K562 (cell line): Measurements from ENCODE around the gene C6orf62. TPM values are rescaled to one million over a fixed set of nuclear protein-coding genes. Genes with fewer than 3 reads are reported as not detected.

Experiments used
- ARID1B ChIP-seq: fragments of 450-650 bp; IDR thresholded peaks from 2 replicates; pipeline ENCODE4 v1.6.1; 2016; ENCODE audit warnings: antibody characterized with exemption, mild to moderate bottlenecking, inconsistent platforms
- BRF1 ChIP-seq: IDR thresholded peaks from 3 replicates; pipeline ENCODE4 v1.6.1; 2011; ENCODE audit warnings: borderline replicate concordance, mild to moderate bottlenecking; ENCODE audit not compliant: insufficient read length; ENCODE audit errors: extremely low read depth
- CBX5 ChIP-seq: IDR thresholded peaks from 2 replicates; pipeline ENCODE4 v1.6.1; 2014; ENCODE audit warnings: low read depth, borderline replicate concordance
- CEBPB ChIP-seq: fragments of 450-650 bp; IDR thresholded peaks from 2 replicates; pipeline ENCODE4 v1.6.1; 2016; ENCODE audit warnings: missing genetic modification characterization, missing compliant biosample characterization
- HEY1 ChIP-seq: fragments of 250-450 bp; sonication (Bioruptor Pico); IDR thresholded peaks from 2 replicates; pipeline ENCODE4 v1.5.0; 2020; ENCODE audit warnings: mild to moderate bottlenecking, moderate library complexity, borderline replicate concordance
- KLF6 ChIP-seq: fragments of 250-450 bp; sonication (Bioruptor Pico); IDR thresholded peaks from 2 replicates; pipeline ENCODE4 v1.4.0; 2020; ENCODE audit warnings: mild to moderate bottlenecking, moderate library complexity, borderline replicate concordance
- MAFF ChIP-seq: IDR thresholded peaks from 2 replicates; pipeline ENCODE4 v1.6.1; 2012; ENCODE audit warnings: low read length, improper control_type of control experiment
- NBN ChIP-seq: fragments of 450-650 bp; IDR thresholded peaks from 2 replicates; pipeline ENCODE4 v1.6.1; 2016; ENCODE audit warnings: low read depth, mild to moderate bottlenecking
- POLR2A ChIP-seq: fragments of 450-650 bp; conservative IDR thresholded peaks from 2 replicates; pipeline ENCODE4 v1.6.1; 2016
- RHOXF2B ChIP-seq: fragments of 250-450 bp; sonication (Bioruptor Pico); conservative IDR thresholded peaks from 2 replicates; pipeline ENCODE4 v1.5.1; 2021
- SIX5 ChIP-seq, 2 experiments: IDR thresholded peaks; 2 replicates each; pipeline ENCODE4 v1.6.1; 2011; ENCODE audit warnings: low read length in 2 of 2, borderline replicate concordance in 1 of 2, low read depth in 1 of 2, mild to moderate bottlenecking in 1 of 2, moderate library complexity in 1 of 2; ENCODE audit not compliant: insufficient read depth in 1 of 2
- SMARCA4 ChIP-seq: fragments of 450-650 bp; IDR thresholded peaks from 2 replicates; pipeline ENCODE4 v1.6.1; 2016
- STAT5B ChIP-seq: fragments of 250-450 bp; sonication (Bioruptor Pico); IDR thresholded peaks from 2 replicates; pipeline ENCODE4 v1.8.0; 2021; ENCODE audit warnings: mild to moderate bottlenecking, inconsistent platforms
- TCFL5 ChIP-seq: fragments of 250-450 bp; sonication (Bioruptor Pico); conservative IDR thresholded peaks from 2 replicates; pipeline ENCODE4 v1.6.1; 2021; ENCODE audit warnings: mild to moderate bottlenecking, moderate library complexity, matching md5 sums
- TRIM24 ChIP-seq, 2 experiments: fragments of 450-650 bp; IDR thresholded peaks; 2 replicates each; pipeline ENCODE4 v1.6.1; 2016
- ZKSCAN8 ChIP-seq: fragments of 200-800 bp; sonication (Bioruptor generic); IDR thresholded peaks from 2 replicates; pipeline ENCODE4 v1.6.1; 2016; ENCODE audit warnings: missing genetic modification characterization, missing compliant biosample characterization
- ZNF76 ChIP-seq: fragments of 250-450 bp; sonication (Bioruptor Pico); IDR thresholded peaks from 2 replicates; pipeline ENCODE4 v1.4.0; 2020; ENCODE audit warnings: mild to moderate bottlenecking, moderate library complexity, borderline replicate concordance
- polyA plus RNA-seq, 8 experiments: library from polyadenylated mRNA; depleted of rRNA in 4 of 8; stranded (reverse) in 5 of 8; unstranded in 3 of 8; fragments of >200 nt; fragmentation: Nextera tagmentation in 2 of 8; fragmentation: Illumina TruSeq in 1 of 8; extraction: Ambion mirVana in 2 of 8; extraction: Trizol in 1 of 8; gene quantifications; 2 replicates each; pipeline versions ENCODE4 v1.2.1 to v1.2.3, GENCODE V29; 2011 to 2014; ENCODE audit warnings: inconsistent platforms in 1 of 8, missing spikeins in 1 of 8
- total RNA-seq, 7 experiments: library from RNA; depleted of rRNA in 6 of 7; stranded (reverse); fragments of >200 nt in 6 of 7; fragmentation: Illumina TruSeq in 2 of 7; extraction: Trizol in 2 of 7; gene quantifications; 2 replicates each; pipeline versions ENCODE4 v1.2.1 to v1.2.3, GENCODE V29; 2011 to 2021; ENCODE audit warnings: low replicate concordance in 1 of 7
- TF ChIP-seq, protein P1 (sequence below), 2 experiments: fragments of 450-650 bp in 1 of 2; sonication (generic) in 1 of 2; formaldehyde crosslinking in 1 of 2; IDR thresholded peaks; 2 replicates each; pipeline versions ENCODE4 v1.7.1 to v1.9.0; 2016 to 2022; ENCODE audit warnings: inconsistent platforms in 1 of 2, mild to moderate bottlenecking in 1 of 2, missing genetic modification reagents in 1 of 2
- TF ChIP-seq, protein P2 (sequence below): sonication (generic); formaldehyde crosslinking; IDR thresholded peaks from 2 replicates; pipeline ENCODE4 v1.8.0; 2023; ENCODE audit warnings: mild to moderate bottlenecking, missing genetic modification reagents

The C6orf62 gene
- total and polyA plus RNA-seq, 9 of the 15 experiments (the other 6 are each of a cell fraction or from before 2014, with no cell fraction given): 48.5 to 579 (median 111) TPM

- TF ChIP-seq, protein P1, sequence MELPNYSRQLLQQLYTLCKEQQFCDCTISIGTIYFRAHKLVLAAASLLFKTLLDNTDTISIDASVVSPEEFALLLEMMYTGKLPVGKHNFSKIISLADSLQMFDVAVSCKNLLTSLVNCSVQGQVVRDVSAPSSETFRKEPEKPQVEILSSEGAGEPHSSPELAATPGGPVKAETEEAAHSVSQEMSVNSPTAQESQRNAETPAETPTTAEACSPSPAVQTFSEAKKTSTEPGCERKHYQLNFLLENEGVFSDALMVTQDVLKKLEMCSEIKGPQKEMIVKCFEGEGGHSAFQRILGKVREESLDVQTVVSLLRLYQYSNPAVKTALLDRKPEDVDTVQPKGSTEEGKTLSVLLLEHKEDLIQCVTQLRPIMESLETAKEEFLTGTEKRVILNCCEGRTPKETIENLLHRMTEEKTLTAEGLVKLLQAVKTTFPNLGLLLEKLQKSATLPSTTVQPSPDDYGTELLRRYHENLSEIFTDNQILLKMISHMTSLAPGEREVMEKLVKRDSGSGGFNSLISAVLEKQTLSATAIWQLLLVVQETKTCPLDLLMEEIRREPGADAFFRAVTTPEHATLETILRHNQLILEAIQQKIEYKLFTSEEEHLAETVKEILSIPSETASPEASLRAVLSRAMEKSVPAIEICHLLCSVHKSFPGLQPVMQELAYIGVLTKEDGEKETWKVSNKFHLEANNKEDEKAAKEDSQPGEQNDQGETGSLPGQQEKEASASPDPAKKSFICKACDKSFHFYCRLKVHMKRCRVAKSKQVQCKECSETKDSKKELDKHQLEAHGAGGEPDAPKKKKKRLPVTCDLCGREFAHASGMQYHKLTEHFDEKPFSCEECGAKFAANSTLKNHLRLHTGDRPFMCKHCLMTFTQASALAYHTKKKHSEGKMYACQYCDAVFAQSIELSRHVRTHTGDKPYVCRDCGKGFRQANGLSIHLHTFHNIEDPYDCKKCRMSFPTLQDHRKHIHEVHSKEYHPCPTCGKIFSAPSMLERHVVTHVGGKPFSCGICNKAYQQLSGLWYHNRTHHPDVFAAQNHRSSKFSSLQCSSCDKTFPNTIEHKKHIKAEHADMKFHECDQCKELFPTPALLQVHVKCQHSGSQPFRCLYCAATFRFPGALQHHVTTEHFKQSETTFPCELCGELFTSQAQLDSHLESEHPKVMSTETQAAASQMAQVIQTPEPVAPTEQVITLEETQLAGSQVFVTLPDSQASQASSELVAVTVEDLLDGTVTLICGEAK (IDR thresholded peaks at IDR 0.05): no peak
- TF ChIP-seq, protein P1 (CRISPR knock-in tag; IDR thresholded peaks at IDR 0.05): peak; percentile 78
- TF ChIP-seq MAFF (no peak), ZKSCAN8 (CRISPR knock-in tag) (peak; percentile 35; the same call in 1 of the 2 replicates), RHOXF2B (CRISPR knock-in tag) (no peak), KLF6 (peak; percentile 50), STAT5B (CRISPR knock-in tag) (no peak), ARID1B (peak; percentile 10), SIX5 (IDR thresholded peaks at IDR 0.05; ENCODE audit: borderline replicate concordance in 1 of 2, insufficient read depth in 1 of 2, low read depth in 1 of 2, low read length in 2 of 2) (no peak), ZNF76 (CRISPR knock-in tag) (no peak), BRF1 (no peak), CEBPB (tag) (no peak), CBX5 (0 out of 2 replicates have a peak, but pooled peaks have one; percentile 31), SMARCA4 (peak; percentile 59), HEY1 (CRISPR knock-in tag) (no peak; the same call in 1 of the 2 replicates), TRIM24 (IDR thresholded peaks at IDR 0.05) (no peak), TCFL5 (CRISPR knock-in tag) (no peak), NBN (peak; percentile 63; the same call in 1 of the 2 replicates), POLR2A (peak; percentile 88)
- TF ChIP-seq, protein P2, sequence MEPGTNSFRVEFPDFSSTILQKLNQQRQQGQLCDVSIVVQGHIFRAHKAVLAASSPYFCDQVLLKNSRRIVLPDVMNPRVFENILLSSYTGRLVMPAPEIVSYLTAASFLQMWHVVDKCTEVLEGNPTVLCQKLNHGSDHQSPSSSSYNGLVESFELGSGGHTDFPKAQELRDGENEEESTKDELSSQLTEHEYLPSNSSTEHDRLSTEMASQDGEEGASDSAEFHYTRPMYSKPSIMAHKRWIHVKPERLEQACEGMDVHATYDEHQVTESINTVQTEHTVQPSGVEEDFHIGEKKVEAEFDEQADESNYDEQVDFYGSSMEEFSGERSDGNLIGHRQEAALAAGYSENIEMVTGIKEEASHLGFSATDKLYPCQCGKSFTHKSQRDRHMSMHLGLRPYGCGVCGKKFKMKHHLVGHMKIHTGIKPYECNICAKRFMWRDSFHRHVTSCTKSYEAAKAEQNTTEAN: peak; percentile 95
These were observed 2.7 kb upstream of the C6orf62 start (continued) for GRCh38 chr6:24721461-24722215.
